Lower leg skin (tissue), 3 donors: Measurements from ENCODE around the gene PPARA.

Experiments
- CTCF ChIP-seq, 3 donors: fragments of 450-650 bp; IDR thresholded peaks; one replicate each; pipeline ENCODE4 v1.5.1; 2016; ENCODE audit warnings: antibody characterized with exemption in 3 of 3, mild to moderate bottlenecking in 3 of 3, moderate library complexity in 2 of 3
- POLR2A ChIP-seq, 2 donors: fragments of 450-650 bp; IDR thresholded peaks; one replicate each; pipeline ENCODE4 v1.6.1; 2016 to 2017; ENCODE audit warnings: antibody characterized with exemption in 2 of 2, mild to moderate bottlenecking in 1 of 2, moderate library complexity in 1 of 2

DNA sequence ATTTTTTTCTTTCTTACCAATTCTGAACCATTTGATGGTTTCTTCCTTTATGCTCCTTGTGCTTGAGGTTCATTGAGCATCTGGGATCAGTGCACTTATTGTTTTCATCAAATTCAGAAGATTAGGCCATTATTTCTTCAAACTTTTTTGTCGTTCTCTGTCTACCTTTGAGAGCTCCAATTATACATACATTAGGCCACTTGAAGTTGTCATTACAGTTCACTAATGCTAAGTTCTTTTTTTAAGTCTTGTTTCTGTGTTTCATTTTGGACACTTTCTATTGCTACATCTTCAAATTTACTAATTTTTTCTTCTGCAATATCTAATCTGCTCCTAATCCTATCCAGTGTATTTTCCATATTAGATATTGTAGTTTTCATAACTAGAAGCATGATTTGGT is 58.9 kb downstream of the PPARA start:
- TF ChIP-seq CTCF (IDR thresholded peaks at IDR 0.05) = no peak
- no peak for TF ChIP-seq POLR2A (IDR thresholded peaks at IDR 0.05)
